Non-pigmented ciliary epithelial cell (primary cell): ENCODE results near the gene TMEM150C.
"Not testable (repeated sequence)": the region's sequence is repeated elsewhere in the genome, so short reads cannot be mapped to it uniquely, and the experiment has no call there.

Experiments
- DNase-seq: peaks from one replicate; pipeline ENCODE4 v3.0.0-alpha.2; 2010; ENCODE audit warnings: low read depth

Gene TMEM150C

GRCh38 chr4:82569076-82569475 lies 7.3 kb upstream of the TMEM150C start:
- DNase-seq, result no peak

- no peak for DNase-seq
Measured at GRCh38 chr4:82567444-82567843, 5.7 kb upstream of the TMEM150C start.

GRCh38 chr4:82562564-82562854 lies 721 bp upstream of the TMEM150C start:
- no peak for DNase-seq

GRCh38 chr4:82560853-82561785 lies 669 bp downstream of the TMEM150C start:
- no peak for DNase-seq

- no peak for DNase-seq
Measured at GRCh38 chr4:82559735-82560120, 2.1 kb downstream of the TMEM150C start.

- not testable (repeated sequence) for DNase-seq
Measured at GRCh38 chr4:82559090-82559734, 2.6 kb downstream of the TMEM150C start.

GRCh38 chr4:82555276-82555675 lies 6.5 kb downstream of the TMEM150C start:
- DNase-seq, result no peak

GRCh38 chr4:82553020-82553419 lies 8.8 kb downstream of the TMEM150C start:
- no peak for DNase-seq

GRCh38 chr4:82551734-82552133 lies 10.1 kb downstream of the TMEM150C start:
- no peak for DNase-seq

- not testable (repeated sequence) for DNase-seq
Measured at GRCh38 chr4:82547850-82548249, 13.9 kb downstream of the TMEM150C start.

- no peak for DNase-seq
Measured at GRCh38 chr4:82543131-82543530, 18.7 kb downstream of the TMEM150C start.

GRCh38 chr4:82542642-82543041 lies 19.1 kb downstream of the TMEM150C start:
- no peak for DNase-seq

GRCh38 chr4:82529322-82529721 lies 32.5 kb downstream of the TMEM150C start:
- DNase-seq, result no peak

GRCh38 chr4:82528868-82529267 lies 32.9 kb downstream of the TMEM150C start:
- DNase-seq, result no peak

GRCh38 chr4:82528074-82528473 lies 33.7 kb downstream of the TMEM150C start:
- no peak for DNase-seq

GRCh38 chr4:82525307-82525911 lies 36.4 kb downstream of the TMEM150C start:
- DNase-seq, result no peak

GRCh38 chr4:82524570-82525152 lies 37.1 kb downstream of the TMEM150C start:
- DNase-seq, result no peak

GRCh38 chr4:82523179-82523578 lies 38.6 kb downstream of the TMEM150C start:
- DNase-seq, result no peak

GRCh38 chr4:82522472-82522871 lies 39.3 kb downstream of the TMEM150C start:
- no peak for DNase-seq

- no peak for DNase-seq
Measured at GRCh38 chr4:82521283-82521682, 40.5 kb downstream of the TMEM150C start.

- DNase-seq, result no peak
Measured at GRCh38 chr4:82519776-82520175, 42.0 kb downstream of the TMEM150C start.

- no peak for DNase-seq
Measured at GRCh38 chr4:82519072-82519471, 42.7 kb downstream of the TMEM150C start.

- no peak for DNase-seq
Measured at GRCh38 chr4:82517043-82517442, 44.7 kb downstream of the TMEM150C start.
